ENCODE results near the gene FMN1.

- TF ChIP-seq, protein P1, sequence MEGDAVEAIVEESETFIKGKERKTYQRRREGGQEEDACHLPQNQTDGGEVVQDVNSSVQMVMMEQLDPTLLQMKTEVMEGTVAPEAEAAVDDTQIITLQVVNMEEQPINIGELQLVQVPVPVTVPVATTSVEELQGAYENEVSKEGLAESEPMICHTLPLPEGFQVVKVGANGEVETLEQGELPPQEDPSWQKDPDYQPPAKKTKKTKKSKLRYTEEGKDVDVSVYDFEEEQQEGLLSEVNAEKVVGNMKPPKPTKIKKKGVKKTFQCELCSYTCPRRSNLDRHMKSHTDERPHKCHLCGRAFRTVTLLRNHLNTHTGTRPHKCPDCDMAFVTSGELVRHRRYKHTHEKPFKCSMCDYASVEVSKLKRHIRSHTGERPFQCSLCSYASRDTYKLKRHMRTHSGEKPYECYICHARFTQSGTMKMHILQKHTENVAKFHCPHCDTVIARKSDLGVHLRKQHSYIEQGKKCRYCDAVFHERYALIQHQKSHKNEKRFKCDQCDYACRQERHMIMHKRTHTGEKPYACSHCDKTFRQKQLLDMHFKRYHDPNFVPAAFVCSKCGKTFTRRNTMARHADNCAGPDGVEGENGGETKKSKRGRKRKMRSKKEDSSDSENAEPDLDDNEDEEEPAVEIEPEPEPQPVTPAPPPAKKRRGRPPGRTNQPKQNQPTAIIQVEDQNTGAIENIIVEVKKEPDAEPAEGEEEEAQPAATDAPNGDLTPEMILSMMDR (IDR thresholded peaks at IDR 0.05), result no peak
- TF ChIP-seq POLR2A (IDR thresholded peaks at IDR 0.05), result no peak
Observed at GRCh38 chr15:32818758-32819447, 375.6 kb downstream of the FMN1 start.
